Cardiac septum (tissue), 1 donor: ENCODE results near the gene SRP14. TPM values are rescaled to one million over a fixed set of nuclear protein-coding genes. Genes with fewer than 3 reads are reported as not detected.

Experiments
- DNase-seq: peaks from one replicate; pipeline ENCODE4 v3.0.0-alpha.2; 2020; ENCODE audit warnings: low spot score
- intact Hi-C: fragments of 100-400 bp; cut with DNase I; formaldehyde crosslinking; loops from one replicate; pipeline ENCODE4 v1.14.0; 2022
- total RNA-seq: library from RNA; stranded (reverse); fragmentation: NEBNext Ultra II Directional; extraction: Animal tissue kit (Norgen Biotek cat#: 25700); gene quantifications from one replicate; pipeline ENCODE4 v1.2.1, GENCODE V29; 2021
- donor health status: DM: no; HTN: no; CAD: no.

Gene SRP14
- total RNA-seq, 1 donor from 2014 or later: 168 TPM

- DNase-seq: no peak
Measured at GRCh38 chr15:40053831-40054604, 15.0 kb upstream of the SRP14 start.

GRCh38 chr15:40053079-40053830 lies 14.3 kb upstream of the SRP14 start:
- intact Hi-C loops: no loop called here
- no peak for DNase-seq

More at GRCh38 chr15:40053831-40054604, 15.0 kb upstream of the SRP14 start:
- intact Hi-C loops: no loop called here

- intact Hi-C loops: no loop called here
- DNase-seq: no peak
Measured at GRCh38 chr15:40052604-40053003, 13.6 kb upstream of the SRP14 start.

GRCh38 chr15:40051616-40052415 lies 12.8 kb upstream of the SRP14 start:
- intact Hi-C loops: no loop called here
- DNase-seq: no peak

GRCh38 chr15:40050788-40051470 lies 11.9 kb upstream of the SRP14 start:
- DNase-seq: no peak
- intact Hi-C loops: no loop called here

GRCh38 chr15:40048926-40049475 lies 10.0 kb upstream of the SRP14 start:
- intact Hi-C loops: loop anchor here (5.0 kb wide), 1 partner anchor 113 kb away; the partner anchor contains the start of gene BUB1B
- no peak for DNase-seq

- DNase-seq: no peak
- intact Hi-C loops: loop anchor here (5.0 kb wide), 1 partner anchor 114 kb away; the partner anchor contains the start of gene BUB1B
Measured at GRCh38 chr15:40048211-40048792, 9.3 kb upstream of the SRP14 start.

GRCh38 chr15:40047415-40048210 lies 8.6 kb upstream of the SRP14 start:
- no peak for DNase-seq
- intact Hi-C loops: loop anchor here (2.0 to 5.0 kb wide), 2 partner anchors 115 to 169 kb away; partner anchors contain the start of gene BUB1B

- intact Hi-C loops: loop anchor here (2.0 to 5.0 kb wide), 2 partner anchors 115 to 170 kb away; partner anchors contain the start of gene BUB1B
- no peak for DNase-seq
Measured at GRCh38 chr15:40046721-40047414, 7.9 kb upstream of the SRP14 start.

GRCh38 chr15:40045572-40046217 lies 6.7 kb upstream of the SRP14 start:
- intact Hi-C loops: loop anchor here (2.0 to 5.0 kb wide), 3 partner anchors 63 to 171 kb away; partner anchors contain the start of genes BMF and BUB1B
- DNase-seq: no peak

- intact Hi-C loops: loop anchor here (1.0 to 5.0 kb wide), 3 partner anchors 64 to 229 kb away; partner anchors contain the start of genes BMF and BUB1B
- peak; percentile 93 for DNase-seq
Measured at GRCh38 chr15:40044717-40045571, 6.0 kb upstream of the SRP14 start.

GRCh38 chr15:40043927-40044716 lies 5.1 kb upstream of the SRP14 start:
- intact Hi-C loops: loop anchor here (1.0 to 2.0 kb wide), 2 partner anchors 65 to 230 kb away; partner anchors contain the start of gene BMF
- DNase-seq: no peak

- intact Hi-C loops: no loop called here
- no peak for DNase-seq
Measured at GRCh38 chr15:40042791-40043320, 3.9 kb upstream of the SRP14 start.

- intact Hi-C loops: no loop called here
Measured at GRCh38 chr15:40040770-40041169, 1.8 kb upstream of the SRP14 start.

GRCh38 chr15:40040293-40040635 lies 1.3 kb upstream of the SRP14 start:
- no peak for DNase-seq
- intact Hi-C loops: no loop called here

More at GRCh38 chr15:40040770-40041169, 1.8 kb upstream of the SRP14 start:
- no peak for DNase-seq
